Stimulated activated CD4-positive, alpha-beta T cell treated with anti-CD3 and anti-CD28 coated beads, Interleukin-2, amount 100 ng/mL, for 4 hours (primary cell): Measurements from ENCODE around the gene UBN2.
A peak's percentile ranks its signal among the peaks of the same experiment; 100 is the strongest.
"Not testable (repeated sequence)": the region's sequence is repeated elsewhere in the genome, so short reads cannot be mapped to it uniquely, and the experiment has no call there.

ENCODE experiments used
- DNase-seq: peaks from one replicate; pipeline ENCODE4 v3.0.0-alpha.2; 2020; ENCODE audit warnings: low read depth

UBN2 gene

GRCh38 chr7:139299296-139299695 lies 68.3 kb downstream of the UBN2 start:
- DNase-seq: no peak

GRCh38 chr7:139300390-139300789 lies 69.4 kb downstream of the UBN2 start:
- DNase-seq: no peak

- DNase-seq: no peak
Observed at GRCh38 chr7:139304517-139304916, 73.5 kb downstream of the UBN2 start.

GRCh38 chr7:139317939-139318505 lies 87.0 kb downstream of the UBN2 start:
- DNase-seq: no peak

GRCh38 chr7:139321071-139321745 lies 90.2 kb downstream of the UBN2 start:
- no peak for DNase-seq

GRCh38 chr7:139324709-139325108 lies 93.7 kb downstream of the UBN2 start:
- DNase-seq: not testable (repeated sequence)

GRCh38 chr7:139328375-139328774 lies 97.3 kb downstream of the UBN2 start:
- DNase-seq: no peak

GRCh38 chr7:139329119-139329518 lies 98.1 kb downstream of the UBN2 start:
- no peak for DNase-seq

- no peak for DNase-seq
Observed at GRCh38 chr7:139330333-139331030, 99.4 kb downstream of the UBN2 start.

GRCh38 chr7:139332697-139333359 lies 101.8 kb downstream of the UBN2 start:
- no peak for DNase-seq

GRCh38 chr7:139333443-139333842 lies 102.4 kb downstream of the UBN2 start:
- DNase-seq: not testable (repeated sequence)

- no peak for DNase-seq
Observed at GRCh38 chr7:139334399-139335150, 103.5 kb downstream of the UBN2 start.

GRCh38 chr7:139339025-139339424 lies 108.0 kb downstream of the UBN2 start:
- DNase-seq: no peak

- no peak for DNase-seq
Observed at GRCh38 chr7:139339698-139340036, 108.6 kb downstream of the UBN2 start.

- DNase-seq: peak; percentile 99
Observed at GRCh38 chr7:139340037-139340807, 109.2 kb downstream of the UBN2 start.

GRCh38 chr7:139340808-139341057 lies 109.7 kb downstream of the UBN2 start:
- DNase-seq: no peak

- DNase-seq: peak; percentile 74
Observed at GRCh38 chr7:139341058-139341775, 110.2 kb downstream of the UBN2 start, which contains the start of gene FMC1. FMC1 (plus strand) TSS chr7:139341337; CDS start chr7:139341385, 48 bp downstream.

- no peak for DNase-seq
Observed at GRCh38 chr7:139341776-139342226, 110.8 kb downstream of the UBN2 start.

GRCh38 chr7:139345042-139345441 lies 114.0 kb downstream of the UBN2 start:
- no peak for DNase-seq

- DNase-seq: no peak
Observed at GRCh38 chr7:139351027-139351426, 120.0 kb downstream of the UBN2 start.

GRCh38 chr7:139354729-139355128 lies 123.7 kb downstream of the UBN2 start:
- no peak for DNase-seq
